ENCODE results near the gene CRYZL1. TPM values are rescaled to one million over a fixed set of nuclear protein-coding genes. Genes with fewer than 3 reads are reported as not detected.

Gene CRYZL1
- total RNA-seq, 2 experiments from 2014 or later = 28.6 to 30.5 TPM

DNA sequence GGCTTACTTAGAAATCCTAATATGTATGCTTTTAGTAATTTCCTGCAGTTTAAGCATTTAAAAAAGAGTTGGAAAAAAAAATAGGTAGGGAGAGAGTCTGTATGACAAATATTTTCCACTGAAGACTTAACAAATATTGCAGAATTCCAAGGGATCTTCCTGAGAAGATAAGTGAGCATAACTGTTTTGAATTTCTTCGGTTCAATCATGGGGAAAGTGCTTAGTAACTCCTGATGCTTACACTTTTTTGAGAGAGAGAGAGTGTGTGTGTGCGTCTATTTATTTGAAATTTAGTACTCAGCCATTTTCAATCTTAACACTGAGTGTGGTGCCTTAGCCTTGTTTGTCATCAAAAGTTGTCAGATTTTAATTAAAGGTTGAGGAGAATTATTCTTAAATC lies 80.2 kb downstream of the CRYZL1 start:
- H3K36me3 ChIP-seq (ENCODE audit: insufficient read depth, low read length) = peaks cover 75% of the 10 kb centered on the region
- intact Hi-C loops (cut with DNase I, micrococcal nuclease) = loop anchor here in 1 of 2 experiments (5.0 kb wide), 1 partner anchor 46 kb away; no protein-coding TSS in a partner anchor
- DNase-seq (no peak), ATAC-seq (ENCODE audit: poor library complexity) (no peak)
- no peaks in the 10 kb centered on the region for H3K27me3 Mint-ChIP-seq
- ChIA-PET POLR2A (interaction anchor here (0.8 kb wide), 1 partner anchor 18 kb away, joined by 3 read pairs; no protein-coding TSS in a partner anchor), CTCF (interaction anchor here (1.5 kb wide), 1 partner anchor 11 kb away, joined by 3 read pairs; no protein-coding TSS in a partner anchor)
- peaks cover 67% of the 10 kb centered on the region for H3K4me1 Mint-ChIP-seq (ENCODE audit: low read depth)
- no peaks in the 10 kb centered on the region for H3K9me3 Mint-ChIP-seq
- no peak overlapping the region for H3K27ac ChIP-seq (ENCODE audit: low read depth in 1 of 2, low read length in 2 of 2)
- TF ChIP-seq, protein P1, sequence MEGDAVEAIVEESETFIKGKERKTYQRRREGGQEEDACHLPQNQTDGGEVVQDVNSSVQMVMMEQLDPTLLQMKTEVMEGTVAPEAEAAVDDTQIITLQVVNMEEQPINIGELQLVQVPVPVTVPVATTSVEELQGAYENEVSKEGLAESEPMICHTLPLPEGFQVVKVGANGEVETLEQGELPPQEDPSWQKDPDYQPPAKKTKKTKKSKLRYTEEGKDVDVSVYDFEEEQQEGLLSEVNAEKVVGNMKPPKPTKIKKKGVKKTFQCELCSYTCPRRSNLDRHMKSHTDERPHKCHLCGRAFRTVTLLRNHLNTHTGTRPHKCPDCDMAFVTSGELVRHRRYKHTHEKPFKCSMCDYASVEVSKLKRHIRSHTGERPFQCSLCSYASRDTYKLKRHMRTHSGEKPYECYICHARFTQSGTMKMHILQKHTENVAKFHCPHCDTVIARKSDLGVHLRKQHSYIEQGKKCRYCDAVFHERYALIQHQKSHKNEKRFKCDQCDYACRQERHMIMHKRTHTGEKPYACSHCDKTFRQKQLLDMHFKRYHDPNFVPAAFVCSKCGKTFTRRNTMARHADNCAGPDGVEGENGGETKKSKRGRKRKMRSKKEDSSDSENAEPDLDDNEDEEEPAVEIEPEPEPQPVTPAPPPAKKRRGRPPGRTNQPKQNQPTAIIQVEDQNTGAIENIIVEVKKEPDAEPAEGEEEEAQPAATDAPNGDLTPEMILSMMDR (IDR thresholded peaks at IDR 0.05) = no peak
- no peaks in the 10 kb centered on the region for H3K27me3 ChIP-seq (ENCODE audit: control insufficient read depth in 1 of 2, insufficient read depth in 2 of 2, low read length in 2 of 2)
- peaks cover 77% of the 10 kb centered on the region for H3K36me3 Mint-ChIP-seq (ENCODE audit: low read depth)
- peak overlapping the region; percentile 2 for H3K27ac Mint-ChIP-seq
- no peak overlapping the region for H3K4me3 ChIP-seq (ENCODE audit: low read length)
- no peaks in the 10 kb centered on the region for H3K9me3 ChIP-seq (ENCODE audit: control insufficient read depth in 1 of 2, insufficient read depth in 1 of 2, low read length in 2 of 2)
- no peak overlapping the region for H3K4me3 Mint-ChIP-seq
- H3K4me1 ChIP-seq (ENCODE audit: insufficient read depth, low read length) = peaks cover 3% of the 10 kb centered on the region

DNA sequence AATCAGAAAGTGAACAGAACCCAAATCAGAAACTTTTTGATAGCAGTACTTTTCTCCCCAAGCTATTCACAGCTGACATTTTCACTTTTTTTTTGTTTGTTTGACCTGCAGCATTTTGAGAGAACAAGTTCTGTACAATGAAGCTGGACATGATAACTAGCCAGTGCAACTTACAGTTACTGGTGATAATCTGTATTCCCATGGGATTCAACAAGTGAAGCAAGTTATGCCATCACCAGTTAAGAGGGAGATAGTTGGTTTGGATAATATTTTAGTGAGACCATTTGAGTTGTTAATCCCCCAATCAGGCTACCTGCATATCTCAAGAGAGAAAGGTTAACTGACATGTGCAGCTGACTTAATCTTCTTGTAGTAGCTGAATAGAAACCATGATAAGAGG lies 80.6 kb downstream of the CRYZL1 start:
- no peaks in the 10 kb centered on the region for H3K9me3 ChIP-seq (ENCODE audit: control insufficient read depth in 1 of 2, insufficient read depth in 1 of 2, low read length in 2 of 2)
- no peaks in the 10 kb centered on the region for H3K9me3 Mint-ChIP-seq
- intact Hi-C loops (cut with DNase I, micrococcal nuclease) = loop anchor here in 1 of 2 experiments (5.0 kb wide), 1 partner anchor 46 kb away; no protein-coding TSS in a partner anchor
- DNase-seq (no peak), ATAC-seq (ENCODE audit: poor library complexity) (no peak)
- peaks cover 81% of the 10 kb centered on the region for H3K36me3 Mint-ChIP-seq (ENCODE audit: low read depth)
- peaks cover 3% of the 10 kb centered on the region for H3K4me1 ChIP-seq (ENCODE audit: insufficient read depth, low read length)
- POLR2A ChIA-PET = interaction anchor here (0.8 to 2.0 kb wide), 2 partner anchors 18 to 27 kb away, joined by 3 to 8 read pairs; partner anchors contain the start of gene DONSON
- no peak overlapping the region for H3K4me3 Mint-ChIP-seq
- TF ChIP-seq, protein P1 (IDR thresholded peaks at IDR 0.05) = no peak
- peaks cover 79% of the 10 kb centered on the region for H3K36me3 ChIP-seq (ENCODE audit: insufficient read depth, low read length)
- no peak overlapping the region for H3K27ac ChIP-seq (ENCODE audit: low read depth in 1 of 2, low read length in 2 of 2)
- no peaks in the 10 kb centered on the region for H3K27me3 Mint-ChIP-seq
- no peaks in the 10 kb centered on the region for H3K27me3 ChIP-seq (ENCODE audit: control insufficient read depth in 1 of 2, insufficient read depth in 2 of 2, low read length in 2 of 2)
- H3K27ac Mint-ChIP-seq = no peak overlapping the region
- H3K4me1 Mint-ChIP-seq (ENCODE audit: low read depth) = peaks cover 68% of the 10 kb centered on the region
- H3K4me3 ChIP-seq (ENCODE audit: low read length) = no peak overlapping the region
- CTCF ChIA-PET = interaction anchor here (1.5 kb wide), 1 partner anchor 11 kb away, joined by 3 read pairs; no protein-coding TSS in a partner anchor

DNA sequence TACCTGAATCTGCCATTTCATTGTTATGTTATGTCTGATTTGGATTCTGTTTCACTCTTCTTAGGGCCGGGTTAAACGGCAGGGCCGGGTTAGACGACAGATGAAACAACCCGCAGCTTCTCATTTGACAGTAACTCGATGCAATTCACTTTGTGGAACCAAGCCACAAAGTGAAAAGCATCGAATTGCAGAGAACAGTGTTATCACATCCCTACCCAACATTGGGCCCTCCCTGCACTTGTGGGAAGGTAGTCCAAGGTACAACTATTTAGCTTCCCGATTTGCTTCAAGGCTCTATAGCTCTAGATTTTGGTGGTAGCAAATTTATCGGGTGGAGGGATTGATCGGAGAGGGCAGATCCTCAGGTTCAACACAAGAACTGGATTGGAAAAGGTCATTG lies 81.7 kb downstream of the CRYZL1 start:
- DNase-seq = no peak
- Histone ChIP-seq H3K9me3 (ENCODE audit: control insufficient read depth in 1 of 2, insufficient read depth in 1 of 2, low read length in 2 of 2) (no peaks in the 10 kb centered on the region), H3K36me3 (ENCODE audit: insufficient read depth, low read length) (peaks cover 85% of the 10 kb centered on the region), H3K4me3 (ENCODE audit: low read length) (no peak overlapping the region), H3K27ac (ENCODE audit: low read depth in 1 of 2, low read length in 2 of 2) (no peak overlapping the region), H3K4me1 (ENCODE audit: insufficient read depth, low read length) (peaks cover 3% of the 10 kb centered on the region), H3K27me3 (ENCODE audit: control insufficient read depth in 1 of 2, insufficient read depth in 2 of 2, low read length in 2 of 2) (no peaks in the 10 kb centered on the region)
- no peaks in the 10 kb centered on the region for H3K27me3 Mint-ChIP-seq
- POLR2A ChIA-PET = interaction anchor here (1.1 to 2.0 kb wide), 3 partner anchors 17 to 28 kb away, joined by 3 to 8 read pairs (median 5); partner anchors contain the start of genes DONSON, GART and SON
- no peak overlapping the region for H3K27ac Mint-ChIP-seq
- no peaks in the 10 kb centered on the region for H3K9me3 Mint-ChIP-seq
- TF ChIP-seq, protein P1 (IDR thresholded peaks at IDR 0.05) = no peak
- no peak overlapping the region for H3K4me3 Mint-ChIP-seq
- H3K4me1 Mint-ChIP-seq (ENCODE audit: low read depth) = peaks cover 76% of the 10 kb centered on the region
- CTCF ChIA-PET = interaction anchor here (1.0 kb wide), 1 partner anchor 24 kb away, joined by 3 read pairs; no protein-coding TSS in a partner anchor
- intact Hi-C loops (cut with DNase I, micrococcal nuclease) = loop anchor here in 1 of 2 experiments (5.0 kb wide), 1 partner anchor 47 kb away; no protein-coding TSS in a partner anchor
- ATAC-seq (ENCODE audit: poor library complexity) = no peak
- H3K36me3 Mint-ChIP-seq (ENCODE audit: low read depth) = peaks cover 92% of the 10 kb centered on the region
